PC-3 (cell line): ENCODE measurements around the gene PADI3. TPM values are rescaled to one million over a fixed set of nuclear protein-coding genes. Genes with fewer than 3 reads are reported as not detected.

Source experiments
- ATAC-seq: fragments of 200-7000 bp; cut with Tn5 transposase; 2 replicates; pipeline ENCODE4 v1.9.1; 2020; ENCODE audit warnings: mild to moderate bottlenecking, moderate library complexity
- BruUV-seq: library from RNA; stranded (reverse); fragments of 400-500 nt; replicated peaks from 2 replicates; lab custom pipeline; 2021; lab: Mats Ljungman, UMichigan
- CTCF ChIA-PET: fragments of 300-600 bp; sonication (Branson Sonifier 250); formaldehyde crosslinking; loops from one replicate; lab custom pipeline; 2022; ENCODE audit warnings: antibody characterized with exemption; lab: Charles Lee
- POLR2A ChIA-PET: fragments of 300-600 bp; sonication (Branson Sonifier 250); formaldehyde crosslinking; loops from one replicate; lab custom pipeline; 2022; ENCODE audit warnings: antibody characterized with exemption; ENCODE audit not compliant: unreplicated experiment; lab: Charles Lee
- DNase-seq: peaks from one replicate; pipeline ENCODE4 v3.0.0-alpha.2; 2015
- H2AFZ ChIP-seq: fragments of 300-600 bp; sonication (generic); 2 replicates; pipeline ENCODE4 v1.6.0; 2016; ENCODE audit warnings: antibody characterized with exemption, low read length
- H3F3A ChIP-seq: fragments of 300-600 bp; sonication (generic); one replicate; pipeline ENCODE4 v1.6.0; 2017; ENCODE audit warnings: antibody characterized with exemption, low read length, control low read depth, mild to moderate bottlenecking; ENCODE audit not compliant: unreplicated experiment
- H3K27ac ChIP-seq: fragments of 300-600 bp; sonication (generic); 2 replicates; pipeline ENCODE4 v1.5.1; 2016; ENCODE audit warnings: mild to moderate bottlenecking, low read length
- H3K27me3 ChIP-seq: fragments of 300-600 bp; sonication (generic); 2 replicates; pipeline ENCODE4 v1.6.1; 2016; ENCODE audit warnings: low read length, mixed read lengths
- H3K36me3 ChIP-seq: fragments of 300-600 bp; sonication (generic); 2 replicates; pipeline ENCODE4 v1.6.1; 2016; ENCODE audit warnings: low read depth, mixed run types, low read length, mixed read lengths
- H3K4me1 ChIP-seq: fragments of 300-600 bp; sonication (generic); 2 replicates; pipeline ENCODE4 v1.5.1; 2016; ENCODE audit warnings: low read length; ENCODE audit not compliant: insufficient read depth
- H3K4me2 ChIP-seq: fragments of 300-600 bp; sonication (generic); 2 replicates; pipeline ENCODE4 v1.6.0; 2016; ENCODE audit warnings: low read length
- H3K4me3 ChIP-seq: fragments of 300-600 bp; sonication (generic); 2 replicates; pipeline ENCODE4 v1.5.1; 2016; ENCODE audit warnings: mild to moderate bottlenecking, low read length, mixed read lengths
- H3K79me2 ChIP-seq: fragments of 300-600 bp; sonication (generic); 2 replicates; pipeline ENCODE4 v1.6.1; 2017; ENCODE audit warnings: low read length, mixed read lengths
- H3K9ac ChIP-seq: fragments of 300-600 bp; sonication (generic); 2 replicates; pipeline ENCODE4 v1.6.0; 2016; ENCODE audit warnings: mild to moderate bottlenecking, low read length
- H3K9me2 ChIP-seq: fragments of 300-600 bp; sonication (generic); replicated peaks from 2 replicates; pipeline ENCODE4 v1.6.1; 2016; ENCODE audit warnings: mixed run types, low read length, mixed read lengths
- H3K9me3 ChIP-seq: fragments of 300-600 bp; sonication (generic); 2 replicates; pipeline ENCODE4 v1.6.1; 2016; ENCODE audit warnings: low read length, mixed read lengths
- H4K20me1 ChIP-seq: fragments of 300-600 bp; sonication (generic); 2 replicates; pipeline ENCODE4 v1.6.1; 2016; ENCODE audit warnings: low read length, mixed read lengths
- EZH2 ChIP-seq: fragments of 300-600 bp; sonication (generic); IDR thresholded peaks from one replicate; pipeline ENCODE4 v1.6.1; 2017; ENCODE audit warnings: antibody characterized with exemption, mild to moderate bottlenecking, low read length; ENCODE audit not compliant: unreplicated experiment
- EZH2phosphoT487 ChIP-seq: fragments of 300-600 bp; sonication (generic); IDR thresholded peaks from 2 replicates; pipeline ENCODE4 v1.6.1; 2018; ENCODE audit warnings: mild to moderate bottlenecking, antibody characterized with exemption, low read length, borderline replicate concordance
- intact Hi-C: fragments of 100-400 bp; cut with micrococcal nuclease; formaldehyde crosslinking; loops from 2 replicates; pipeline ENCODE4 v1.9.0; 2023
- total RNA-seq: library from RNA; depleted of rRNA; stranded (reverse); fragments of >200 nt; gene quantifications from 2 replicates; pipeline ENCODE4 v1.2.3, GENCODE V29; 2014
- TF ChIP-seq, protein P1 (sequence below): fragments of 300-600 bp; sonication (generic); conservative IDR thresholded peaks from 2 replicates; pipeline ENCODE4 v1.5.1; 2017; ENCODE audit warnings: antibody characterized with exemption, low read depth, mild to moderate bottlenecking, low read length

Gene PADI3
- total RNA-seq, 1 experiment from 2014 or later = 0.26 TPM

DNA sequence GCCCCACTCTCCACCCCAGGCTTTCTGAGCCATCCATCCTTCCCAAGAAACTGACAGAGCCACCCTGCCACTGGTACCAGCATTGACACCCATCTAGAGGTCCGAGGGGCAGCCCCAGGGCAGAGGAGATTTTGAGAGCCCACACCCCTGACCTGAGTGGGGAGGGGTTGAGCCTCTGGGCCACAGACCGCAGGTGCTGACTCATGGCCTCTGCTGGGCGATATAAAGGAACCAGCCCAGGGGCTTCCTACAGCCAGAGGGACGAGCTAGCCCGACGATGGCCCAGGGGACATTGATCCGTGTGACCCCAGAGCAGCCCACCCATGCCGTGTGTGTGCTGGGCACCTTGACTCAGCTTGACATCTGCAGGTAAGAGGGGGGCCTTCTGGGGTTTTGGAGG, 59.0 kb downstream of the PADI3 start, which contains the start of gene PADI4:
Gene PADI4, plus strand, starts transcription at position 252 of the 400 bp plus-strand sequence. Its CDS starts 26 bp downstream, at position 278.
- TF ChIP-seq EZH2 = no peak
- TF ChIP-seq, protein P1, sequence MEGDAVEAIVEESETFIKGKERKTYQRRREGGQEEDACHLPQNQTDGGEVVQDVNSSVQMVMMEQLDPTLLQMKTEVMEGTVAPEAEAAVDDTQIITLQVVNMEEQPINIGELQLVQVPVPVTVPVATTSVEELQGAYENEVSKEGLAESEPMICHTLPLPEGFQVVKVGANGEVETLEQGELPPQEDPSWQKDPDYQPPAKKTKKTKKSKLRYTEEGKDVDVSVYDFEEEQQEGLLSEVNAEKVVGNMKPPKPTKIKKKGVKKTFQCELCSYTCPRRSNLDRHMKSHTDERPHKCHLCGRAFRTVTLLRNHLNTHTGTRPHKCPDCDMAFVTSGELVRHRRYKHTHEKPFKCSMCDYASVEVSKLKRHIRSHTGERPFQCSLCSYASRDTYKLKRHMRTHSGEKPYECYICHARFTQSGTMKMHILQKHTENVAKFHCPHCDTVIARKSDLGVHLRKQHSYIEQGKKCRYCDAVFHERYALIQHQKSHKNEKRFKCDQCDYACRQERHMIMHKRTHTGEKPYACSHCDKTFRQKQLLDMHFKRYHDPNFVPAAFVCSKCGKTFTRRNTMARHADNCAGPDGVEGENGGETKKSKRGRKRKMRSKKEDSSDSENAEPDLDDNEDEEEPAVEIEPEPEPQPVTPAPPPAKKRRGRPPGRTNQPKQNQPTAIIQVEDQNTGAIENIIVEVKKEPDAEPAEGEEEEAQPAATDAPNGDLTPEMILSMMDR = no peak
- no peak for TF ChIP-seq EZH2phosphoT487
- ChIA-PET POLR2A (no interaction called here), CTCF (no interaction called here)
- Histone ChIP-seq H3K27ac (no peak within 1 kb of the TSS), H3K4me1 (peaks cover 30% of the 10 kb centered on the region), H3F3A (no peaks in the 10 kb centered on the region), H3K4me2 (no peak within 1 kb of the TSS), H3K9me3 (no peaks in the 10 kb centered on the region), H3K9me2 (no peaks in the 10 kb centered on the region), H3K9ac (no peak within 1 kb of the TSS), H3K4me3 (no peak within 1 kb of the TSS), H3K27me3 (no peaks in the 10 kb centered on the region), H4K20me1 (no peaks in the 10 kb centered on the region), H2AFZ (no peak within 1 kb of the TSS), H3K36me3 (no peaks in the 10 kb centered on the region), H3K79me2 (no peaks in the 10 kb centered on the region)
- no peak for DNase-seq
- intact Hi-C loops = no loop called here
- ATAC-seq = no peak
- BruUV-seq = no TSS peak

DNA sequence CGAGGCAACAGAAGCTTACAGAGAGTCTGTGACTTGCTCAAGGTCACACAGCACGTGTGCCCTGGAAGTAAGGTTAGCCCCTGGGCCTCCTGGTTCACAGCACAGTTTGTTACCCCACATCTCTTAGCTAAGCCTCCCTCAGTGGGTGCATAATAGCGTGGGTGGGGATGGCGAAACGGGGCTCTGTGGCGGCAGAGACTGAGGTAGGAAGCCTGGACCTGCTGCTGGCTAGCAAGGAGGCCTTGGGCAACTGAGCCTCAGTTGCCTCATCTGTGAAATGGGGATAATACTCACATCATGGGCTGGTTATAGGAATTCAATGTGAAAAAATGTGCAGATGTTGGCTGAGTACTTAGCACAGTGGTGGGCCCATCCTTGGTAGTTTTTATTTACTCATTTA, 59.7 kb downstream of the PADI3 start:
- ChIA-PET CTCF (no interaction called here), POLR2A (no interaction called here)
- no peaks in the 10 kb centered on the region for H3K36me3 ChIP-seq
- H3K4me1 ChIP-seq = peaks cover 27% of the 10 kb centered on the region
- H2AFZ ChIP-seq = no peak overlapping the region
- H3K9ac ChIP-seq = no peak overlapping the region
- no TSS peak for BruUV-seq
- H3K9me3 ChIP-seq = no peaks in the 10 kb centered on the region
- no peaks in the 10 kb centered on the region for H3F3A ChIP-seq
- ATAC-seq = no peak
- DNase-seq = no peak
- H3K27me3 ChIP-seq = no peaks in the 10 kb centered on the region
- H3K9me2 ChIP-seq = no peaks in the 10 kb centered on the region
- no peaks in the 10 kb centered on the region for H3K79me2 ChIP-seq
- no peak overlapping the region for H3K27ac ChIP-seq
- no peak overlapping the region for H3K4me3 ChIP-seq
- TF ChIP-seq EZH2 (no peak), EZH2phosphoT487 (no peak)
- TF ChIP-seq, protein P1 = no peak
- intact Hi-C loops = no loop called here
- no peaks in the 10 kb centered on the region for H4K20me1 ChIP-seq
- H3K4me2 ChIP-seq = no peak overlapping the region

DNA sequence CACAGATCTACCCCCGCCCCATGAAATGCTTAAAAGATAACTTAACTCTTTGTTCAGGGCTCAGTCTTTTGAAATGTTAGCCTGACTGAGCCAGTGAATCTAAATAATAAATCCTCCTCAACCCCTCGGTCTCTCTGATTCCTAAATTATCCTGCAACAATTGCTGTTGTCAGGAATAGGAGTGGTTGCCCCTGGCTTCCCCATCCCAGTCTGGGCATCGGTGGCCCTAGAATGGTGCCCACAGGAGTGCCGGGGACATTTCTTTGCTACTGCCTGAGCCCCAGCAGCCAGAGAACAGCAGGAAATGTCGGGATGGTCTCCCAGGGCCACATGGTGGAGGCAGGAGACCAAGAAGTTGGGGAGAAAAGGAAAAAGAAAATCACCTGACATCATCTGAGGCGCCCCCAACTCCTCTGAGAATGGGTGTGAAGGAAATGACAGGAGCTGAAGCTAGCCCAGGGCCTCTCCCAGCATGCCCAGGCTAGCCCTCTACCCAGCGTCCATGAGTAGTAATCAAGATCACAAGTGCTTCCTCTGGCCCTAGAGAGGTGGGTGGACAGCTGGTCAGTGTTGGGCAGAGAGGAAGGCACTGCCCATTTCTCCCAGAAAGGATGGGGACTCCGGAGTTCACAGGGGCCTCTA, 60.6 kb downstream of the PADI3 start:
- ATAC-seq (no peak), DNase-seq (no peak)
- no peak overlapping the region for H3K4me2 ChIP-seq
- H3K27ac ChIP-seq = no peak overlapping the region
- BruUV-seq = no TSS peak
- no peaks in the 10 kb centered on the region for H3K9me3 ChIP-seq
- TF ChIP-seq EZH2 (no peak), EZH2phosphoT487 (no peak)
- TF ChIP-seq, protein P1 = no peak
- H3F3A ChIP-seq = no peaks in the 10 kb centered on the region
- no peaks in the 10 kb centered on the region for H3K79me2 ChIP-seq
- 0 out of 2 replicates have a peak overlapping the region, but pooled peaks have one; percentile 26 for H2AFZ ChIP-seq
- intact Hi-C loops = no loop called here
- H3K9ac ChIP-seq = no peak overlapping the region
- no peak overlapping the region for H3K4me3 ChIP-seq
- no peaks in the 10 kb centered on the region for H3K9me2 ChIP-seq
- H3K36me3 ChIP-seq = no peaks in the 10 kb centered on the region
- peaks cover 18% of the 10 kb centered on the region for H3K4me1 ChIP-seq
- no peaks in the 10 kb centered on the region for H4K20me1 ChIP-seq
- CTCF ChIA-PET = interaction anchor here (0.6 to 0.7 kb wide), 2 partner anchors 34 to 315 kb away, joined by 4 to 6 read pairs; no protein-coding TSS in a partner anchor
- no peaks in the 10 kb centered on the region for H3K27me3 ChIP-seq
- POLR2A ChIA-PET = no interaction called here
